Activated CD4-positive, alpha-beta memory T cell treated with anti-CD3 and anti-CD28 coated beads for 36 hours (primary cell): Measurements from ENCODE around the gene ASXL2. TPM values are rescaled to one million over a fixed set of nuclear protein-coding genes. Genes with fewer than 3 reads are reported as not detected.

ENCODE experiments used
- CTCF ChIA-PET: fragments of 350-600 bp; sonication (Branson Sonifier 250); formaldehyde crosslinking; loops from one replicate; lab custom pipeline; 2021; ENCODE audit warnings: antibody characterized with exemption, inconsistent platforms; lab: Charles Lee
- POLR2A ChIA-PET: fragments of 350-600 bp; sonication (Branson Sonifier 250); formaldehyde crosslinking; loops from one replicate; lab custom pipeline; 2021; ENCODE audit warnings: antibody characterized with exemption; lab: Charles Lee
- DNase-seq: peaks from one replicate; pipeline ENCODE4 v3.0.0-alpha.2; 2020
- H3K27ac Mint-ChIP-seq: one replicate; pipeline ENCODE4 v1.8.0; 2021; ENCODE audit warnings: mixed read lengths
- H3K27me3 Mint-ChIP-seq: one replicate; pipeline ENCODE4 v1.8.0; 2021; ENCODE audit warnings: mixed read lengths
- H3K36me3 Mint-ChIP-seq: one replicate; pipeline ENCODE4 v1.8.0; 2021; ENCODE audit warnings: mixed read lengths
- H3K4me1 Mint-ChIP-seq: one replicate; pipeline ENCODE4 v1.8.0; 2021; ENCODE audit warnings: low read depth, mixed read lengths
- H3K4me3 Mint-ChIP-seq: one replicate; pipeline ENCODE4 v1.8.0; 2021; ENCODE audit warnings: mild to moderate bottlenecking, mixed read lengths
- H3K9me3 Mint-ChIP-seq: one replicate; pipeline ENCODE4 v1.8.0; 2021; ENCODE audit warnings: mixed read lengths
- intact Hi-C: fragments of 100-400 bp; cut with micrococcal nuclease; formaldehyde crosslinking; loops from one replicate; pipeline ENCODE4 v1.15.1; 2023
- total RNA-seq, 2 experiments: library from RNA; stranded (reverse); gene quantifications; one replicate each; pipeline ENCODE4 v1.2.3, GENCODE V29; 2021

ASXL2 gene
- total RNA-seq, 2 experiments from 2014 or later: 37.8 to 38.7 TPM

DNA sequence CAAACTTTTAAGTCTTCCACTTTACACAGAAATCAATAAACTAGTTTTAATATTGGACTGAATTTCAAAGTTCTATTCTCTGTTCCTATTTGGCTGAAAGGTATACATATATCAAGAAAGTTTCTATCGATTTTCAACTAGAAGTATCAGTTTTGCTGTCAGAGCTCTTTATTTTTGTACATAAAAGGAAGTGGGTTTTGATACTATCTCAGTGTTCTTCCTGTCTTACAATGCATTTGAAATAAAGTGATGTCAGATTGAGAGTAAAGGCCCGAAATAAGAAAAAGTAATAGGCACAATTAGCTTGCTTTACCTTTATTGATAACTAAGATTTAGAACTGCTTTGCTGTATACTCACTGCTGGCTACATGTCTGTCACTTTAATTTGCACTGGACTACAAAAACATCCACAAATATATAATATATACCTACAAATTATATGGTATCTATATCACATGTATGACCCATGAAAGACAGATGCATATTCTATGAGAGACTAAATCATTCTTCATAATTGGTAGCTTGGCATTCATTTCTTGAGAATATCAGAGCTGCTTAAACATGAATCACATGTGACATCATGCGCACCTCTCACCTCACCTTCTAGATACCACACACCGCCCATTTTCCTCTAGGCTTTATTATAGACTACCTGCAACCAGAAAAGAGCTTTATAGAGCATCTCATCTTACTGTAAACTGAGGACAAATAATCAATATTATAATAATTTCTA, 83.6 kb downstream of the ASXL2 start:
- Mint-ChIP-seq H3K9me3 (no peaks in the 10 kb centered on the region), H3K27me3 (no peaks in the 10 kb centered on the region), H3K4me1 (peaks cover 77% of the 10 kb centered on the region), H3K4me3 (peak overlapping the region; percentile 66), H3K36me3 (peaks cover 42% of the 10 kb centered on the region), H3K27ac (peak overlapping the region; percentile 81)
- ChIA-PET POLR2A (interaction anchor here (0.6 to 4.5 kb wide), 6 partner anchors 9 to 57 kb away, joined by 3 to 26 read pairs (median 6); no protein-coding TSS in a partner anchor), CTCF (interaction anchor here (0.6 to 4.9 kb wide), 7 partner anchors 10 to 601 kb away, joined by 3 to 30 read pairs (median 6); partner anchors contain the start of gene ASXL2)
- intact Hi-C loops: loop anchor here (1.0 to 2.0 kb wide), 5 partner anchors 23 to 86 kb away; no protein-coding TSS in a partner anchor
- DNase-seq: no peak

DNA sequence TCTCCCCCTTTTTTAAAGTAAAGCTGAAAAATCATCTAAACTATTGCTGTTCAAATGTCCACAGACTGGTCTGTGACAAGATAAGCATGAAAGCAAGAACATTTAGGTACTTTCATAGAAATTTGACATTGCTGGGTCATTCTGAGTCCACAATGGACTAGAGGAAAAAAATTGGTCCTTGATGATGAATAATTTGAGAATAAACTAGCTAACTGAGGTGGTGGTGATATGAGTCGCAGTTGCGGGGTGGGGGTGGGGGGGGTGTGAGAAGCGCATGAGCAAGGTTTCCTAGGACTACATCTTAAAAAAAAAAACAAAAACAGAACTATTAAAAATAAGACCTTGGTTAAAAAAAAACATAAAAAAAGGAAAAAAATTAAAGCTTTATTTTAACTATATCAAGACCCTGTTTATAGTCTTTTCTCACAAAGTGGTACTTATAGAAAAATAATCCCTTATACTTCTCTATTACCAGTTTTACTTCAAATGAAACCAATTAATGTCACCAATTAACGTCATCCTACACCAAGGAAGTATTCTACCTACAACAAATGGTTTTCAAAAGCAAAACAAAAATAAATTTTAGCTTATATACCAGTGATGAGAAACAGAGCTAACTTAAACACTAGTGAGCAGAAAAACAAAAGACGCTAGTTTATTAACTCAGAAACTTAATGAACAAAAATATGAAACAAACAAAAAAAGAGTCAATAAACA, 88.1 kb downstream of the ASXL2 start:
- POLR2A ChIA-PET: interaction anchor here (0.6 to 1.5 kb wide), 3 partner anchors 8 to 28 kb away, joined by 3 to 4 read pairs (median 3); no protein-coding TSS in a partner anchor
- intact Hi-C loops: no loop called here
- Mint-ChIP-seq H3K27me3 (no peaks in the 10 kb centered on the region), H3K9me3 (no peaks in the 10 kb centered on the region), H3K27ac (peak overlapping the region; percentile 71), H3K4me3 (no peak overlapping the region), H3K36me3 (peaks cover 23% of the 10 kb centered on the region), H3K4me1 (peaks cover 56% of the 10 kb centered on the region)
- no peak for DNase-seq
- CTCF ChIA-PET: interaction anchor here (1.2 to 1.7 kb wide), 2 partner anchors 27 to 61 kb away, joined by 5 to 9 read pairs; no protein-coding TSS in a partner anchor

DNA sequence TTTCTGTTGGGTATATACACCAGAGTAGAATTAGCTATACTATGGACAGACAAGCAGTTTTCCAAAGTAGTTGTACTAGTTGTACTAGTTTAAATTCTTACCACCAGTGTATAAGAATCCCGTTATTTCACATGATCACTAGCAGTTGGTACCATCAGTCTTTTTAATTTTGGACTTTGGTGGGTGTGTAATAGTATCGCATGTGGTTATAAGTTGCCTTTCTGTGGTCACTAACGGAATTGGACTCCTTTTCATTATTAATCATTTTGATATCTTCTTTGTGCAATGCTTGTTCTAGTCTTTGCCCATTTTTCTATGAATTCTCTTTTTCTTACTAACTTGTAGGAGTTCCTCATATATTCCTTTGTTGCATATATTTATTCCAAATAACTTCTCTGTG, 89.8 kb downstream of the ASXL2 start:
- Mint-ChIP-seq H3K27ac (no peak overlapping the region), H3K4me1 (peaks cover 41% of the 10 kb centered on the region), H3K27me3 (no peaks in the 10 kb centered on the region), H3K36me3 (peaks cover 25% of the 10 kb centered on the region), H3K4me3 (no peak overlapping the region), H3K9me3 (no peaks in the 10 kb centered on the region)
- ChIA-PET POLR2A (no interaction called here), CTCF (interaction anchor here (1.7 kb wide), 1 partner anchor 63 kb away, joined by 9 read pairs; no protein-coding TSS in a partner anchor)
- intact Hi-C loops: loop anchor here (5.0 kb wide), 1 partner anchor 36 kb away; no protein-coding TSS in a partner anchor
- DNase-seq: no peak

- Mint-ChIP-seq H3K27me3 (no peaks in the 10 kb centered on the region), H3K9me3 (no peaks in the 10 kb centered on the region), H3K36me3 (peaks cover 21% of the 10 kb centered on the region), H3K4me3 (no peak overlapping the region), H3K4me1 (peaks cover 37% of the 10 kb centered on the region), H3K27ac (no peak overlapping the region)
- CTCF ChIA-PET: interaction anchor here (0.6 kb wide), 1 partner anchor 178 kb away, joined by 3 read pairs; no protein-coding TSS in a partner anchor
- POLR2A ChIA-PET: no interaction called here
- intact Hi-C loops: loop anchor here (5.0 kb wide), 1 partner anchor 35 kb away; no protein-coding TSS in a partner anchor
- DNase-seq: no peak
Measured at GRCh38 chr2:25787020-25787419, 91.3 kb downstream of the ASXL2 start.

DNA sequence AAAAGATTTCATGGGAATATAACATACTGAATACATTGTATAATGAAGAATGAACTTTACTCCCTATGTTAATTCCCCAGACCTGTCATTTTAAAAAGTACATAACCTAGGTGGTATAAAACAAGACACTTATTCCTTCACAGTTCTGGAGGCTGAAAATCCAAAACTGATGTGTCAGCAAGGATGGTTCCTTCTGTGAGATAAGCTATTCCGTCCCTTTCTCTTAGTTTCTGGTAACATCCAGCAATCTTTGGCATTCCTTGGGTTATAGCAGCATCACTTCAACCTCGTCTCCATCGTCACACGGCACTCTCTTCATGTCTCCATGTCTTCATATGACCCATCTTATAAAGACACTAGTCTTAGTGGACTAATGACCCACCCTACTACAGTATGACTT, 93.9 kb downstream of the ASXL2 start:
- intact Hi-C loops: no loop called here
- H3K27ac Mint-ChIP-seq: no peak overlapping the region
- no peaks in the 10 kb centered on the region for H3K27me3 Mint-ChIP-seq
- no peaks in the 10 kb centered on the region for H3K9me3 Mint-ChIP-seq
- ChIA-PET POLR2A (interaction anchor here (0.8 to 1.3 kb wide), 2 partner anchors 11 to 83 kb away, joined by 3 to 6 read pairs; no protein-coding TSS in a partner anchor), CTCF (interaction anchor here (1.4 kb wide), 1 partner anchor 69 kb away, joined by 3 read pairs; no protein-coding TSS in a partner anchor)
- H3K4me1 Mint-ChIP-seq: peaks cover 19% of the 10 kb centered on the region
- H3K36me3 Mint-ChIP-seq: peaks cover 9% of the 10 kb centered on the region
- no peak for DNase-seq
- no peak overlapping the region for H3K4me3 Mint-ChIP-seq

DNA sequence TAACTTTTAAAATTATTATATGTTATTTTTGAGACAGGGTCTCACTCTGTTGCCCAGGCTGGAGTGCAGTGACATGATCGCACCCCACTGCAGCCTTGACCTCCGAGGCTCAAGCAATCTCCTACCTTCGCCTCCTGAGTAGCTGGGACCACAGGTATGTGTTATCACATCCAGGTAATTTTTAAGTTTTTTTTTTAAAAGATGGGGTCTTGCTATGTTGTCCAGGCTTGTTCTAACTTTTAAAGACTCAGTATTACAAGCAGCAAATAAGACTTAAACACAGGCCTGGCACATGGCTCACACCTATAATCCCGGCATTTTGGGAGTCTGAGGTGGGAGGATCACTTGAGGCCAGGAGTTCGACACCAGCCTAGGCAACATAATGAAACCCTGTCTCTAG, 101.2 kb downstream of the ASXL2 start:
- no peak for DNase-seq
- CTCF ChIA-PET: no interaction called here
- no peaks in the 10 kb centered on the region for H3K9me3 Mint-ChIP-seq
- H3K27ac Mint-ChIP-seq: no peak overlapping the region
- no peaks in the 10 kb centered on the region for H3K27me3 Mint-ChIP-seq
- POLR2A ChIA-PET: no interaction called here
- H3K4me1 Mint-ChIP-seq: peaks cover 10% of the 10 kb centered on the region
- H3K4me3 Mint-ChIP-seq: no peak overlapping the region
- intact Hi-C loops: no loop called here
- H3K36me3 Mint-ChIP-seq: peaks cover 2% of the 10 kb centered on the region

GRCh38 chr2:25772078-25772477, 106.2 kb downstream of the ASXL2 start:
- no peaks in the 10 kb centered on the region for H3K9me3 Mint-ChIP-seq
- ChIA-PET POLR2A (no interaction called here), CTCF (no interaction called here)
- intact Hi-C loops: no loop called here
- H3K27ac Mint-ChIP-seq: no peak overlapping the region
- H3K4me1 Mint-ChIP-seq: peaks cover 16% of the 10 kb centered on the region
- H3K36me3 Mint-ChIP-seq: peaks cover 25% of the 10 kb centered on the region
- no peak for DNase-seq
- no peak overlapping the region for H3K4me3 Mint-ChIP-seq
- no peaks in the 10 kb centered on the region for H3K27me3 Mint-ChIP-seq

DNA sequence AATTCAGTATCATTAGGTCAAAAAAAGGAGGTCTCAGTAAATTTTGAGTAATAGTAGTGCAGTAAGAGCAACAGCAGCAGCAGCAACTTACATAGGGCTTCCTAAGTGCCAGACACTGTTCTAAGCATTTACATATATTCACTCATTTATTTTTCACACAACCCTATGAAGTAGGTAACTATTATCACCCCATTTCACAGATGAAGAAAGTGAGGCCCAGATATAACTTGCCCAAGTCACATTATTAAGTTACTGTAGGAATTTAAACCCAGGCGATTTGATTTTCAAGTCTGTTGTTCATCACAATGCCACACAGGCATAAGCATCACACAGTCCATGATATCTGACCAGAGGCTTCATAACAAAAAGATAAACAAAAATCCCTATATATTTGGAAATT, 114.7 kb downstream of the ASXL2 start:
- intact Hi-C loops: no loop called here
- no peaks in the 10 kb centered on the region for H3K9me3 Mint-ChIP-seq
- H3K36me3 Mint-ChIP-seq: peaks cover 44% of the 10 kb centered on the region
- DNase-seq: no peak
- no peaks in the 10 kb centered on the region for H3K27me3 Mint-ChIP-seq
- CTCF ChIA-PET: no interaction called here
- no peak overlapping the region for H3K27ac Mint-ChIP-seq
- POLR2A ChIA-PET: no interaction called here
- no peak overlapping the region for H3K4me3 Mint-ChIP-seq
- H3K4me1 Mint-ChIP-seq: peaks cover 28% of the 10 kb centered on the region

GRCh38 chr2:25760297-25760696, 118.0 kb downstream of the ASXL2 start:
- H3K9me3 Mint-ChIP-seq: no peaks in the 10 kb centered on the region
- H3K36me3 Mint-ChIP-seq: peaks cover 27% of the 10 kb centered on the region
- DNase-seq: no peak
- H3K27ac Mint-ChIP-seq: no peak overlapping the region
- H3K4me3 Mint-ChIP-seq: no peak overlapping the region
- peaks cover 9% of the 10 kb centered on the region for H3K4me1 Mint-ChIP-seq
- intact Hi-C loops: no loop called here
- ChIA-PET CTCF (no interaction called here), POLR2A (no interaction called here)
- no peaks in the 10 kb centered on the region for H3K27me3 Mint-ChIP-seq

DNA sequence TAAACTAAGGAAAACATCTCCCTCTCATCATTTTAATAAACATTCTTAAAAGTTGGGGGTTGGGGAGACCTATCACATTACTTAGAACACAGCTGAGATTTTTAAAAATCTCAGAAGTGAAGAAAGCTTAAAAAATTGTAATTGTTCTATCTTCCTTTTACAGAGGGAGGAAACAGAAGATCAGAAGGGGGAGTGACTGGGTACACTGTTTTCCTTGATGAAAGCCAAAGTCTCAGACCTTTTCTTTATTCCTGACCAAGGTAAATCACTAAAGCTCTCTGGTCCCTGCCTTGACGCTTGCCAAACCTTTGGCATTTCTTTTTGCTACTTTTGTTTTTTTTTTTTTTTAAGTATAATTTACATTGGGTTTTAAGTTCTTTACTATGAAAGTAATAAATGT, 119.9 kb downstream of the ASXL2 start:
- Mint-ChIP-seq H3K4me3 (no peak overlapping the region), H3K9me3 (no peaks in the 10 kb centered on the region), H3K4me1 (peaks cover 17% of the 10 kb centered on the region), H3K27ac (no peak overlapping the region), H3K36me3 (peaks cover 37% of the 10 kb centered on the region), H3K27me3 (no peaks in the 10 kb centered on the region)
- DNase-seq: no peak
- ChIA-PET POLR2A (no interaction called here), CTCF (interaction anchor here (1.4 kb wide), 1 partner anchor 151 kb away, joined by 4 read pairs; no protein-coding TSS in a partner anchor)
- intact Hi-C loops: no loop called here

GRCh38 chr2:25757906-25758305, 120.4 kb downstream of the ASXL2 start:
- no peak for DNase-seq
- Mint-ChIP-seq H3K36me3 (peaks cover 38% of the 10 kb centered on the region), H3K9me3 (no peaks in the 10 kb centered on the region), H3K27me3 (no peaks in the 10 kb centered on the region), H3K4me1 (peaks cover 20% of the 10 kb centered on the region), H3K4me3 (no peak overlapping the region), H3K27ac (no peak overlapping the region)
- ChIA-PET CTCF (interaction anchor here (1.4 kb wide), 1 partner anchor 151 kb away, joined by 4 read pairs; no protein-coding TSS in a partner anchor), POLR2A (no interaction called here)
- intact Hi-C loops: no loop called here

DNA sequence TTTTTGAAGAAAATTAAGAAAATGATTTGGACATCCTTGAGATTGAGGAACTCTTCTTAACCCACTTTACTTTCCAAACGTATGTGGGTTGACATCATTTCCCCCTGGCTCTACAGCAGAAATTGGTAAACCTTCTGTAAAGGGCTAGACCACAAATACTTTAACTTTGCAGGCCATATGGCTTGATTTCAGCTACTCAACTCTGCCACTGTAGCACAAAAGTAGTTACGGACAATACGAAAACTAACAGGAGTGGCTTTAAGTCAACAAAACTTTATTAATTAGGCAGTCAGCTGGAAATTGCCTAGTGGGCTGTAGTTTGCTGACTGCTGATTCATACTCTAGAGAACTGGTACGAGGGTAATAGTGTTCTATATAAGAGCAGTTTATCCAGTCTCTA, 121.8 kb downstream of the ASXL2 start:
- Mint-ChIP-seq H3K36me3 (peaks cover 39% of the 10 kb centered on the region), H3K4me3 (no peak overlapping the region), H3K27me3 (no peaks in the 10 kb centered on the region), H3K4me1 (peaks cover 20% of the 10 kb centered on the region), H3K27ac (no peak overlapping the region), H3K9me3 (no peaks in the 10 kb centered on the region)
- ChIA-PET POLR2A (no interaction called here), CTCF (no interaction called here)
- intact Hi-C loops: no loop called here
- no peak for DNase-seq
